Testis (tissue), 3 donors: ENCODE results near the gene NAPSA. TPM values are rescaled to one million over a fixed set of nuclear protein-coding genes. Genes with fewer than 3 reads are reported as not detected.
A peak's percentile ranks its signal among the peaks of the same experiment; 100 is the strongest.

Source experiments
- DNase-seq: peaks from one replicate; pipeline ENCODE4 v3.0.0-alpha.2; 2019
- H3K27ac ChIP-seq, 2 donors: fragments of 200-600 bp; sonication (generic); one replicate each; pipeline ENCODE4 v1.5.1; 2019
- H3K27me3 ChIP-seq: fragments of 200-600 bp; sonication (generic); one replicate; pipeline ENCODE4 v1.5.1; 2019
- H3K36me3 ChIP-seq: fragments of 200-600 bp; sonication (generic); one replicate; pipeline ENCODE4 v1.5.1; 2017; ENCODE audit warnings: low read depth; ENCODE audit errors: missing control alignments
- H3K4me1 ChIP-seq: fragments of 200-600 bp; sonication (generic); one replicate; pipeline ENCODE4 v1.5.1; 2019
- H3K4me3 ChIP-seq, 2 donors: fragments of 200-600 bp; sonication (generic); one replicate each; pipeline ENCODE4 v1.5.1; 2017 to 2019
- H3K9me3 ChIP-seq: fragments of 200-600 bp; sonication (generic); one replicate; pipeline ENCODE4 v1.5.1; 2017
- CTCF ChIP-seq, 3 experiments: fragments of 450-650 bp in 2 of 3; fragments of 200-600 bp in 1 of 3; sonication (generic) in 1 of 3; IDR thresholded peaks; one replicate each; pipeline ENCODE4 v1.5.1; 2016 to 2019; ENCODE audit warnings: antibody characterized with exemption in 3 of 3, mild to moderate bottlenecking in 2 of 3, moderate library complexity in 1 of 3
- POLR2A ChIP-seq: fragments of 450-650 bp; IDR thresholded peaks from one replicate; pipeline ENCODE4 v1.6.1; 2017; ENCODE audit warnings: antibody characterized with exemption, mild to moderate bottlenecking, moderate library complexity
- WGBS, 2 donors: methylation state at CpG; one replicate each; pipeline ENCODE4 v1.1.5; 2018; 5-methylcytosine and 5-hydroxymethylcytosine counted together
- intact Hi-C: fragments of 100-400 bp; cut with DNase I; formaldehyde crosslinking; loops from one replicate; pipeline ENCODE4 v1.15.1; 2023; ENCODE audit warnings: low total_unique reads
- polyA plus RNA-seq: library from polyadenylated mRNA; stranded (reverse); fragments of 350-450 nt; fragmentation: Illumina TruSeq; extraction: RNeasy Lipid Tissue Mini Kit (QIAGEN cat#74804); gene quantifications from one replicate; pipeline ENCODE4 v1.2.3, GENCODE V29; 2014; ENCODE audit warnings: low read depth, low replicate concordance; ENCODE audit not compliant: insufficient read depth
- total RNA-seq, 2 donors: library from RNA; depleted of rRNA; stranded (reverse); fragments of >200 nt; gene quantifications; one replicate each; pipeline ENCODE4 v1.2.3, GENCODE V29; 2016

NAPSA gene
- total and polyA plus RNA-seq, 3 donors from 2014 or later: 1.3 to 11.5 (median 2.0) TPM

DNA sequence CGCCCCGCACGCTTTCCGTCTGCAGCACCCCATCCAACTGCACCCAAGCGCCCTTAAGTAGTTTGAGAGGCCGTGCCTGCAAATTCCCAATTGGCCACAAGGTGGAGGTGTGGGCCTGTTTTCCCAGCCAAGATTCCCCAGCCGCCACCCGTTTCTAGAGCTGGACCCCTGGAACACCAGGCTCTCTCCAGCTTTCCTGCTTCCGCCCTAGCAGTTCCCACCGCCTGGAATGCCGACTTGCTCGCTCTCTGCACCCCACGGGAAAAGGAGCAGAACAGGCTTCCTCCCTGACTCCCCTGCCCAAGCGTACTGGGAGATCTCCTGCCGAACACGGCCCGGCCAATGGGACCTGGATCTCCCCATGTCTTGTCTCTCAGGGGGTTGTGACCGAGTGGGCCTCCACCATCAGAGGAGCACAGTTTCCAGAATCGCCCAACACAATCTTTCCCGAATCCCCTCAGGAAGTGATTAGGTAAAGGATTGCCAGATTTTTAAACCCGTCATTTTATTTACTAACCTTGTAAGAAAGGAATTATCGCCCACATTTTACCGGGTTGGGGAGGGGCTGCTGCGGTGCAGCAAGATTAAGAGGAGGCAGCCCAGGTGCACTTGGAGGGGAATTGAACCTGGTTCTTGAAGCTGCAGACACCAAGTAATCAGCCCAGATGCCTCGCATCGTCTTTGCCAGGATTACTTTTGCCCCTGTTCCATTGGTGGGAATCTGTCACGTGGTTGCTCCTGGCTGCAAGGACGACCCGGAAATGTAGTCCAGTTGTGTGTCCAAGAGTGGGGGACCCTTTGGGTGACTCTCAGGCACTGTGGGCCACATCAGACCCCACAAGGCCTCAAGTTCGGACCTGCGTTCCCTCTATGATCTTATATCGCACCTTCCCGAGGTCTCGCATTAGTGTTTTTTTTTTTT, 3.5 kb upstream of the NAPSA start:
- Histone ChIP-seq H3K27me3 (no peaks in the 10 kb centered on the region), H3K4me1 (no peaks in the 10 kb centered on the region), H3K4me3 (peak overlapping the region; percentile 53 to 64), H3K9me3 (no peaks in the 10 kb centered on the region), H3K36me3 (no peaks in the 10 kb centered on the region), H3K27ac (peak overlapping the region; percentile 3 to 7)
- intact Hi-C loops: loop anchor here (5.0 to 10.0 kb wide), 3 partner anchors 46 to 426 kb away; partner anchors contain the start of genes ACP4 and SPIB
- DNase-seq: peak; percentile 91
- no peak for TF ChIP-seq POLR2A
- peak; percentile 85 to 97 (median 91) for TF ChIP-seq CTCF (IDR thresholded peaks at IDR 0.05)
- 5 to 8% methylated on average over 27 to 34 of the region's 34 CpGs for WGBS, 2 donors

GRCh38 chr19:50362656-50363424, 2.6 kb downstream of the NAPSA start:
- no peak overlapping the region for H3K27ac ChIP-seq
- 73 to 77% methylated on average over 11 of the region's 11 CpGs for WGBS, 2 donors

GRCh38 chr19:50362030-50362412, 3.4 kb downstream of the NAPSA start:
- H3K9me3 ChIP-seq: no peaks in the 10 kb centered on the region
- no peak for TF ChIP-seq CTCF (IDR thresholded peaks at IDR 0.05)
- no peak for TF ChIP-seq POLR2A

More at GRCh38 chr19:50362656-50363424, 2.6 kb downstream of the NAPSA start:
- no peaks in the 10 kb centered on the region for H3K9me3 ChIP-seq
- no peaks in the 10 kb centered on the region for H3K4me1 ChIP-seq
- H3K36me3 ChIP-seq: no peaks in the 10 kb centered on the region
- no peaks in the 10 kb centered on the region for H3K27me3 ChIP-seq
- DNase-seq: no peak
- H3K4me3 ChIP-seq: no peak overlapping the region
- intact Hi-C loops: loop anchor here (10.0 kb wide), 2 partner anchors 52 to 432 kb away; partner anchors contain the start of genes ACP4 and SPIB
- TF ChIP-seq POLR2A (no peak), CTCF (IDR thresholded peaks at IDR 0.05) (no peak)

GRCh38 chr19:50361290-50362029, 4.0 kb downstream of the NAPSA start:
- Histone ChIP-seq H3K4me1 (no peaks in the 10 kb centered on the region), H3K4me3 (no peak overlapping the region), H3K27me3 (no peaks in the 10 kb centered on the region), H3K27ac (no peak overlapping the region), H3K9me3 (no peaks in the 10 kb centered on the region), H3K36me3 (no peaks in the 10 kb centered on the region)
- intact Hi-C loops: loop anchor here (10.0 kb wide), 2 partner anchors 53 to 433 kb away; partner anchors contain the start of genes ACP4 and SPIB
- no peak for DNase-seq
- WGBS, 2 donors: 79 to 82% methylated on average over 5 to 7 of the region's 7 CpGs
- no peak for TF ChIP-seq POLR2A
- no peak for TF ChIP-seq CTCF (IDR thresholded peaks at IDR 0.05)

More at GRCh38 chr19:50362030-50362412, 3.4 kb downstream of the NAPSA start:
- Histone ChIP-seq H3K4me1 (no peaks in the 10 kb centered on the region), H3K36me3 (no peaks in the 10 kb centered on the region), H3K27ac (no peak overlapping the region), H3K27me3 (no peaks in the 10 kb centered on the region), H3K4me3 (no peak overlapping the region)
- intact Hi-C loops: loop anchor here (10.0 kb wide), 2 partner anchors 53 to 433 kb away; partner anchors contain the start of genes ACP4 and SPIB
- 81 to 93% methylated on average over 7 of the region's 7 CpGs for WGBS, 2 donors
- no peak for DNase-seq
